Activated T-helper 1 cell treated with anti-CD3 and anti-CD28 coated beads, Interleukin-12 subunit alpha, Interleukin-12 subunit beta, Interleukin-2, Interleukin-4 antibody, amounts not matched to agents 30 ng/mL and 10 ng/mL and 1 ng/mL, durations not matched to agents 14 hours and 24 hours and 36 hours (primary cell): ENCODE data around the gene FMN1. TPM values are rescaled to one million over a fixed set of nuclear protein-coding genes. Genes with fewer than 3 reads are reported as not detected.

Source experiments
- DNase-seq: peaks from one replicate; pipeline ENCODE4 v3.0.0; 2021; ENCODE audit warnings: low spot score
- H3K27ac Mint-ChIP-seq: one replicate; pipeline ENCODE4 v1.8.0; 2021; ENCODE audit warnings: mild to moderate bottlenecking, mixed read lengths
- H3K27me3 Mint-ChIP-seq: one replicate; pipeline ENCODE4 v1.8.0; 2022; ENCODE audit warnings: mild to moderate bottlenecking, moderate library complexity, mixed read lengths; ENCODE audit not compliant: insufficient read depth
- H3K36me3 Mint-ChIP-seq: one replicate; pipeline ENCODE4 v1.8.0; 2021; ENCODE audit warnings: low read depth, mixed read lengths
- H3K4me1 Mint-ChIP-seq: one replicate; pipeline ENCODE4 v1.8.0; 2021; ENCODE audit warnings: low read depth, mixed read lengths
- H3K4me3 Mint-ChIP-seq: one replicate; pipeline ENCODE4 v1.8.0; 2021; ENCODE audit warnings: mild to moderate bottlenecking, moderate library complexity, mixed read lengths
- H3K9me3 Mint-ChIP-seq: one replicate; pipeline ENCODE4 v1.8.0; 2021; ENCODE audit warnings: mixed read lengths
- intact Hi-C: fragments of 100-400 bp; cut with micrococcal nuclease; formaldehyde crosslinking; loops from one replicate; pipeline ENCODE4 v1.15.1; 2024
- total RNA-seq: library from RNA; stranded (reverse); gene quantifications from 2 replicates; pipeline ENCODE4 v1.2.3, GENCODE V29; 2022

FMN1 gene
- total RNA-seq, 1 donor from 2014 or later = 0.03 TPM

DNA sequence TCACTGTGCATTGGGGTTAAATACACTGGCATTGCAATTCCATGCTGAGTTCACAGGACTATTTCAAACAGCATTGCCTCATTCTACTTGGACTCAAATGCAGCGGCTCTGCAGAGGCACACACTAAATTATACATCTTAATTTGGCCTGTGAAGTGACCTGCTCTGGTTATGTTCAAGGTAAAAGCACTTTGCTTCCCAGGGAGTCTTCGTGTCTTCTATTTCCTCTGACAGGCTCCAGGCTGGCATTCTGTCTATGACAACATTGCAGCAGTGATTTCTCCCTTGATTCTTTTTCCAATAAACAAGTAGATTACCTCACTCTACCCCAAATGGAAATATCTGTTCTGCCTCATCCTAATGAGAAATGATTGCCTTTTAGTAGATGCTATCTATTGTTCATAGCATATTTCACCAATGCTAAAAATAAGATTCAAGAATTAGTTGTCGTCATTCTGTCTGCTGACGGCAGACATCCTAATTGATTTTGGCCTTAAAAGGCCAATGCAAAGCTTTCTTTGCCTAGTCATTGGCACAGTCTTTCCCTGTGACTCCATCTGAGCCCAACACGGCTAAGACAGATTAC lies 33.8 kb downstream of the FMN1 start:
- intact Hi-C loops = no loop called here
- H3K36me3 Mint-ChIP-seq = no peaks in the 10 kb centered on the region
- H3K27ac Mint-ChIP-seq = no peak overlapping the region
- DNase-seq = no peak
- peaks cover 11% of the 10 kb centered on the region for H3K4me1 Mint-ChIP-seq
- no peaks in the 10 kb centered on the region for H3K9me3 Mint-ChIP-seq
- no peak overlapping the region for H3K4me3 Mint-ChIP-seq
- H3K27me3 Mint-ChIP-seq = peaks cover 10% of the 10 kb centered on the region

DNA sequence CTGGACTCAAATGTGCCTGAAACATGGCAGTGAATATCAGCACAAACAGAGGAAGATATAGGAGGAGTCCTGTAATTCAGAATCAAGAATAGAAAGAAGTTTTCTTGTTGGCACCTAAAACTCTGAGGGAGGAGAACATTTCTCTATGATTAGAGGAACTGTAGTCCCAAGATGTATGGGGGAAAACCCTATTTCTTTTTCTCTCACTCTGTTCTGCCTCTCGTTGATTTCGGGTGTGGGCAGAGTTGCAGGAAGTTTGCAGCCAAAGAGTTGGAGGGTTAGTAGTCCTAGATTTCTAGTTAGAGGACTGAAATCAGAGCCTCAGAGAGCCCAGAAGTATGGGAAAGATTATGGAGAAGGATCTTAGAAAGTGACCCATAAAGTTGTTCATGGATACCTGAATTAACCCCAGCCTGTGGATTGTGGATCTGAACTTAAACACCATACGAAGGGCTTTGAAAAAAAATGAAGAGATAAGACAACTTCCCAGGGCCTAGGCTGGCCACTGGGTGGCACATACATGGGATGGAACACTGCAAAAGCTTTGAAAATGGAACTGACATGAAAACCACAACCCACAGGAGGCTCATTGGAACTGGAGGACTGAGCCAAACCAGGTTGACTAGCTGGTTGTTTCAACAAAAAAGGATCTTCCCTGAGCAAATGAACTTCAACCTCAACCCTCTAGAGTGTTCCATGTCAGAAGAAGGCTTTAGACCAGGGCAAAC lies 34.6 kb downstream of the FMN1 start:
- H3K27me3 Mint-ChIP-seq = peaks cover 14% of the 10 kb centered on the region
- intact Hi-C loops = loop anchor here (5.0 kb wide), 1 partner anchor 47 kb away; no protein-coding TSS in a partner anchor
- no peaks in the 10 kb centered on the region for H3K36me3 Mint-ChIP-seq
- H3K4me3 Mint-ChIP-seq = no peak overlapping the region
- no peaks in the 10 kb centered on the region for H3K9me3 Mint-ChIP-seq
- H3K27ac Mint-ChIP-seq = no peak overlapping the region
- peaks cover 11% of the 10 kb centered on the region for H3K4me1 Mint-ChIP-seq
- no peak for DNase-seq

GRCh38 chr15:33158366-33158765 lies 36.1 kb downstream of the FMN1 start:
- peaks cover 11% of the 10 kb centered on the region for H3K4me1 Mint-ChIP-seq
- no peaks in the 10 kb centered on the region for H3K36me3 Mint-ChIP-seq
- H3K27ac Mint-ChIP-seq = no peak overlapping the region
- no peaks in the 10 kb centered on the region for H3K9me3 Mint-ChIP-seq
- no peak for DNase-seq
- H3K4me3 Mint-ChIP-seq = no peak overlapping the region
- peaks cover 16% of the 10 kb centered on the region for H3K27me3 Mint-ChIP-seq
- intact Hi-C loops = loop anchor here (5.0 kb wide), 1 partner anchor 49 kb away; no protein-coding TSS in a partner anchor

- DNase-seq = no peak
- H3K9me3 Mint-ChIP-seq = no peaks in the 10 kb centered on the region
- H3K4me1 Mint-ChIP-seq = peaks cover 11% of the 10 kb centered on the region
- no peak overlapping the region for H3K27ac Mint-ChIP-seq
- no peak overlapping the region for H3K4me3 Mint-ChIP-seq
- peaks cover 16% of the 10 kb centered on the region for H3K27me3 Mint-ChIP-seq
- intact Hi-C loops = loop anchor here (5.0 kb wide), 1 partner anchor 50 kb away; no protein-coding TSS in a partner anchor
- no peaks in the 10 kb centered on the region for H3K36me3 Mint-ChIP-seq
These were observed 37.0 kb downstream of the FMN1 start for GRCh38 chr15:33157371-33158037.

DNA sequence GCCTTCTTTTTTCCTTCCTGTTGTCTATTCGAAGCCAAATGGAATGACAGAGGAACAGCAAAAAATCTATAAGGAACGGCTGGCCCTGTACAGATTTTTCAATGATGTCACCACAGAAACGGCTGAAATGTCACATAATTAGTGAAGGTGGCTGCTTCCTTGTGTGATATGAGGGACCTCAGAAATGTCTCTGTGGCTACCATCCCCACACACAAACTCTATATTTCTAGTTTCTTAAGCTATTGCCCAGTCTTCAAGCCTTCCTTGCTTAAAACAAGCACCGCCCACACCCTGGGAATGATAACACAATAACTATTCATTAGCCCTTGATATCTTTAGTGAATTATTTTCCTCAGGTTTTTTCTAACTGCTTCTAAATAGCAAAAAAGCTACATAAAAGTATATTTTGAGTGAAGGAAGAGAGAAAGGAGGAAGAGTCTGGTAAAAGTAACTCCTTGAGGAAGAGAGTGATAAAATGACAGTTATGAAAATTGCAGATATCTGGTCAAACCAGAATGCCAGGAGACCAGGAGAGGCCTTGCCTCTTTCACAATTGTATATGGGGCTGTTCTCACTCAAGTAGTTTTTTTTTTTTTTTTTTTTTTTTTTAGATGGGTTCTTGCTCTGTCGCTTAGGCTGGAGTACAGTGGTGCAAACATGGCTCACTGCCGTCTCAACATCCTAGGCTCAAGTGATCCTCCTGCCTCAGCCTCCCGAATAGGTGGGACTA lies 38.7 kb downstream of the FMN1 start:
- Mint-ChIP-seq H3K27ac (no peak overlapping the region), H3K27me3 (peaks cover 16% of the 10 kb centered on the region), H3K36me3 (no peaks in the 10 kb centered on the region), H3K4me1 (peaks cover 11% of the 10 kb centered on the region), H3K4me3 (no peak overlapping the region), H3K9me3 (no peaks in the 10 kb centered on the region)
- intact Hi-C loops = loop anchor here (5.0 kb wide), 1 partner anchor 51 kb away; no protein-coding TSS in a partner anchor
- DNase-seq = no peak

- H3K4me1 Mint-ChIP-seq = peaks cover 3% of the 10 kb centered on the region
- no peaks in the 10 kb centered on the region for H3K36me3 Mint-ChIP-seq
- DNase-seq = no peak
- H3K9me3 Mint-ChIP-seq = no peaks in the 10 kb centered on the region
- intact Hi-C loops = loop anchor here (5.0 kb wide), 1 partner anchor 53 kb away; no protein-coding TSS in a partner anchor
- H3K27ac Mint-ChIP-seq = no peak overlapping the region
- H3K4me3 Mint-ChIP-seq = no peak overlapping the region
- peaks cover 16% of the 10 kb centered on the region for H3K27me3 Mint-ChIP-seq
These were observed 40.0 kb downstream of the FMN1 start for GRCh38 chr15:33154351-33155166.

GRCh38 chr15:33153548-33153947 lies 41.0 kb downstream of the FMN1 start:
- Mint-ChIP-seq H3K4me3 (no peak overlapping the region), H3K9me3 (no peaks in the 10 kb centered on the region), H3K4me1 (peaks cover 5% of the 10 kb centered on the region), H3K27ac (no peak overlapping the region), H3K36me3 (no peaks in the 10 kb centered on the region), H3K27me3 (peaks cover 11% of the 10 kb centered on the region)
- DNase-seq = no peak
- intact Hi-C loops = no loop called here

DNA sequence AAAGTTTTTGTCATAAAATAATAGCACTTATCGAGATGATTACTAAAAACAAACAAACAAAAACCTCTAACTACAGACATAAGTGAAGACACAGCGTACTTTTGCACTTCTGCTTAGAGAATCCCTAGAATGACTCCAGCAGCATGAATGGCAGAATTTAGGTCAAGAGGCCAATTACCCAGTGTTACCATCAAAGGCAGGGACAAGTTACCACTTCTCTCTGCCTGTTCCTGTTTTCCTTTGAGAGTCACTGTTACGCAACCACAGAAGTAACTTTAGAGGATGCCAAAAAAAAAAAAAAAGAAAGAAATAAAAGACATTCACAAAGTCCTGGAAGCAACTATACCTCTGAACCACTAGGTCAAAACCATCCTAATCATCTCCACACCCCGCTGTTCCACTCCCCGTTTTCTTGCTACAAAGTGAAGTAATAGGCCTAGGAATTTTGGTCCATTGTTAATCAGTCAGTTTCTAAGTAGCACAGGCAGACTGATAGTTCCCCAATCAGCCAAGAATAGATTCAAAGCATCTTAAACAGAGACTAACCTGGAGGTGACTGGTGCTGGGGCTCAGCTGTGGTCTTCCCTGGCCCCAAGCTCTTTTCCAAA lies 41.9 kb downstream of the FMN1 start:
- Mint-ChIP-seq H3K27me3 (peaks cover 11% of the 10 kb centered on the region), H3K36me3 (no peaks in the 10 kb centered on the region)
- intact Hi-C loops = no loop called here

GRCh38 chr15:33150971-33151370 lies 43.5 kb downstream of the FMN1 start:
- Mint-ChIP-seq H3K9me3 (no peaks in the 10 kb centered on the region), H3K4me1 (peaks cover 19% of the 10 kb centered on the region), H3K4me3 (no peak overlapping the region), H3K27ac (no peak overlapping the region), H3K36me3 (no peaks in the 10 kb centered on the region), H3K27me3 (peaks cover 8% of the 10 kb centered on the region)
- intact Hi-C loops = no loop called here
- no peak for DNase-seq

More for the DNA sequence above, 41.9 kb downstream of the FMN1 start:
- Mint-ChIP-seq H3K4me3 (no peak overlapping the region), H3K4me1 (peaks cover 13% of the 10 kb centered on the region), H3K27ac (no peak overlapping the region), H3K9me3 (no peaks in the 10 kb centered on the region)
- no peak for DNase-seq

DNA sequence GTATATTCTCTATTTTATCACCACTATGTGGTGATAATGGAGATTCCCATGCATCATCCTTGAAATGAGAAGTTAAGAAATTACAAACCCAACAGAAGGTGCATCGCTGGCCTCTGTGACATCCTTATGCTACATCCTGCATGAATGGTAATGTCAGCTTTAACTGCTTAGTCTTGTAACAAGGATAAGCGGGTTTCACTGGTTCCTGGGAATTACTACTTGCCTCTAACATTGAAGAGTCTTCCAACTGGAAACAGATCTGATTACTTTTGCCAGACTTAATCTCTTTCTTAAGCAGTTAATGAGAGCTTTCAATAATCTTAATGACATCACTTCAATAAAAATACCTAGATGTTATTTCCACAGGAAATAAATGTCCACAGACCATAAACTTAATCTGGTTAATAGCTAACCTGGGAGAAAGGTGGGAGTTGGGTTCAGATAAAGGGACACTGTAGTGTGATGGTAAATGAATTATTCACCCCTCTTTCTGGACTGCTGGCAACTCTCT lies 44.0 kb downstream of the FMN1 start:
- H3K4me3 Mint-ChIP-seq = no peak overlapping the region
- H3K36me3 Mint-ChIP-seq = no peaks in the 10 kb centered on the region
- intact Hi-C loops = no loop called here

GRCh38 chr15:33149919-33150318 lies 44.6 kb downstream of the FMN1 start:
- Mint-ChIP-seq H3K9me3 (no peaks in the 10 kb centered on the region), H3K4me3 (no peak overlapping the region), H3K4me1 (peaks cover 19% of the 10 kb centered on the region), H3K36me3 (no peaks in the 10 kb centered on the region), H3K27ac (no peak overlapping the region), H3K27me3 (peaks cover 5% of the 10 kb centered on the region)
- no peak for DNase-seq
- intact Hi-C loops = no loop called here

More for the DNA sequence above, 44.0 kb downstream of the FMN1 start:
- no peaks in the 10 kb centered on the region for H3K9me3 Mint-ChIP-seq
- no peak overlapping the region for H3K27ac Mint-ChIP-seq
- peaks cover 19% of the 10 kb centered on the region for H3K4me1 Mint-ChIP-seq
- H3K27me3 Mint-ChIP-seq = peaks cover 8% of the 10 kb centered on the region
- no peak for DNase-seq
